ENCODE data around the gene CDK5RAP2.
A peak's percentile ranks its signal among the peaks of the same experiment; 100 is the strongest.

The CDK5RAP2 gene

DNA sequence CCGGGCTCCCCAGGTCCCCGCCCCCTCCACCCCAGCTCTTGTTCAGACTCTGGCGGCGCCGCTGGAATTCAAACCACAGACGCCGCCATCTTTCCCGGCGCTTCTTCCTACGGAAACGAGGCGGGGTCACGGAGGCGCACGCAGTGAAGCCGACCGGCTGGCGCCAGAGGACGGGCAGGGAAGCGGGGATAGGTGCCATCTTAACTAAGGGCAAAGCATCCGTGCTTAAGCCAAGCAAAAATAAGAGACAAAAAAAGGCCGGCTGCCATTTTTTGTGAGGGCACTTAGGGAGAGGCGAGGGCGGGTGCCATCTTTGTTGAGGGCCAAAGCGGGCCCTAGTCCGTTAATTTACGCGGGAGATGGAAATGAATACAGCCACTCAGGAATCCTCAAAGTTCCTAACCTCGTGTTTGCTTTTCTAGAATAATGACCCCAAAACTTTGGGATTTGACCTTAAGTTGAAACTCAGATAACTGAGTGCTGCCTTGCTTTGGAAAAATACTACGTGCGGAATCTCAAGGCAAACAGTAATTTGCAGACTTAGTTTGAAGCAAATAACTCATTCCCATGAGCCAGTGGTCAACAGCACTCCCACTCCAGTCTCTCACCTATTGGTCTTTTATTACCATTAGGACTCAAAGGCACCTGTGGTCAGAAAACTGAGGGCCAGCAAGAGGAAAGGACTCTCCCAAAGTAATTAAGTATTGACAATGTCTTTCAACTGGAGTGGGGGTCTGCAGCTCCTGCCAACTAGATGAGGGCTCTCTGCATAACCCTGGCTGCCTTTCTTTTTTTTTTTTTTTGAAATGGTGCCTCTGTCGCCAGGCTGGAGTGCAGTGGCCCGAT lies at the start of gene CDK5RAP2:
TSS of gene CDK5RAP2 (minus strand) at position 117 of the 846 bp plus-strand sequence. CDS start 189 bp downstream, outside the sequence.
- peak; percentile 37 to 98 (median 92) for DNase-seq

DNA sequence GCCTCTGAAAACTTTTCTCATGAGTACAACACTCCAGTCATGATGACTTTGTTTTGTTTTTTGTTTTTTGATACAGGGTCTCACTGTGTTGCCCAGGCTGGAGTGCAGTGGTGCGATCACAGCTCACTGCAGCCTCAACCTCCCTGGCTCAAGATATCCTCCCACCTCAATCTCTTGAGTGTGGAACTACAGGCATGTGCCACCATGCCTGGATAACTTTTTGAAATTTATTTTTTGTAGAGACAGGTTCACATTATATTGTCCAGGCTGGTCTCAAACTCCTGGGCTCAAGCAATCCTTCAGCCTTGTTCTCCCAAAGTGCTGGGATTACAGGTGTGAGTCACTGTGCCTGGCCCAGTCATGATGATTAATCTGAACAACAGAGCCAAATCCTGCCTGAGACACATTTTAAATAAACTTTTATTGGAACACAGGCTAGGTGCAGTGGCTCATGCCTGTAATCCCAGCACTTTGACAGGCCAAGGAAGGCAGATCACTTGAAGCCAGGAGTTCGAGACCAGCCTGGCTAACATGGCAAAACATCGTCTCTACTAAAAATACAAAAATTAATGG lies 49.0 kb upstream of the CDK5RAP2 start:
- peak in 1 of 56 donors; percentile 8 for DNase-seq

DNA sequence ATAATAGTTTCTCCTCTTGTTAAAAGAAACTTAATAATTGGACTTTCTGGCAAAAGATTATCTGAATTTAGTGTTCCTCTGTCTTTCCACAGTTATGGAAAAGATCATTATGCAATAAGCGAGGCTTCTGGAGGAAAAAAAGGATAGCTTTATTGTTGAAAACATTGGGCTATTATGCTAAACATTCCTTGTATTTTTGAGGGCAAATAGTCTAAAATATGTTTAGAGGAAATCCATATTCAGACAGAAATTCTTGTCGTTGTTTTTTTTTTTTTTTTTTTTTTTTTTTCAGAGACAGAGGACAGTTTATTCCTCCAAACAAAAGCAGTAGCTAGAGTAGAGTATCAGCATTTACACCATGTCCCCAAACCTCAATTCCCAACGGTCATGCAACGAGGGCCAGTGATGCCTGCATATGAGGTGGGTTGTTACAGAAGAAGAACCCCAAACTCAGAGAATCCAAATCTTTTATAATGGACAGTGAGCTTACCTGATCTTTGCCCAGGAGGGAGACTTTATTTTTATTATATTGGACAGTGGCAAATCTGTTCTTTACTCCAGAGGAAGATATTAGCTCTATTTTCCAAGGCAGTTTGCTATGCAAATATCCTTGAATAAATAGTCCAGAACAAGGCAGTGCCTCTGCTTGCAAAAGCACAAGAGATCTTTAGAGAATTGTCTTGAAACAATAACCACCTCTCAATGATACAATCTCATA lies 48.4 kb upstream of the CDK5RAP2 start:
- DNase-seq = peak in 2 of 56 donors; percentile 22 to 29

DNA sequence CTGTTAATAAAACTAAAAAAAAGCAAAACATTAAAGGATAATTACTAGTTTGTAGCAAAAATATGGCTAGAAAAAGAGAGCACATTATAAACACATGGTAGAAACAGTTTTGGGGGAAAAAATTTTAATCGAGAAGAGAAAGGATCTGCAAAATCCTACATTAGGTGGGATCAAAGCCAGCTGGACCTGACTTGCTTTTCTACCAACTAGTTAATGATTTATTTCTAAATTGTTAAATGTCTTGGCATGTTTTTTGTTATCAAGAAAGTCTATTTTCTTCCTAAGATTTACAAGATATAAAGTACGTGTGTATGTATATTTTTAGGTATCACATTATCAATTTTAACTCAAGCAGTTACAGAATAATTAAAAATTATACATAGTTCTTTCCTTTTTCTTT lies 47.1 kb upstream of the CDK5RAP2 start:
- DNase-seq = no peak

DNA sequence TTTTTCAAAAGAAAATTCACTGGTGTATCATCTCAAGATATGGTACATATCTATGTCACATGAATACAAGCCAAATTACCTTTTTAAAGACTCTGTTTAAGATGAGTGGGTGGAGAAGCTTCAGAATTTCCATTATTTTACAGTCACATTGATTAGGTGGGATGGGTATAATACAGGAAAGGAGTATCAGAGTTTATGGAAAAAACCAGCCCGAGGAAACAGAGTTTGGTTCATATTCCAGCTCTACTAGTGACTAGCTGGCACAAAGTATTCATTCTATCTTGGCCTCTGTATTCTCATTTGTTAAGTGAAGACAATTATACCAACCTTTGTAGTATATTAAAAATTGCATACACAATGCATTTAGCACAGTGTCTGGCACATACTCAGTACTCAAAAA lies 46.5 kb upstream of the CDK5RAP2 start:
- DNase-seq = no peak

DNA sequence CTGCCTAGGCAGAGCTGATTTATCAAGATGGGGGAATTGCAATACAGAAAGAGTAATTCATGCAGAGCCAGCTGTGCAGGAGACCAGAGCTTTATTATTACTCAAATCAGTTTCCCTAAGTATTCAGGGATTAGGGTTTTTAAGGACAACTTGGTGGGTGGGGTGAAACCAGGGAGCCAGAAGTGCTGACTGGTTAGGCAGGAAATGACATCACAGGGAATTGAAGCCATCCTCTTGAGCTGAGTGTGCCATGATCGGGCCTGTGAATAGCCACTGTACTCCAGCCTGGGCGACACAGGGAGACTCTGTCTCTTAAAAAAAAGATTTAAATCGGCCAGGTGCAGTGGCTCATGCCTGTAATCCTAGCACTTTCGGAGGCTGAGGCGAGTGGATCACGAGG lies 45.3 kb upstream of the CDK5RAP2 start:
- DNase-seq = peak in 8 of 56 donors; percentile 6 to 38 (median 12)

DNA sequence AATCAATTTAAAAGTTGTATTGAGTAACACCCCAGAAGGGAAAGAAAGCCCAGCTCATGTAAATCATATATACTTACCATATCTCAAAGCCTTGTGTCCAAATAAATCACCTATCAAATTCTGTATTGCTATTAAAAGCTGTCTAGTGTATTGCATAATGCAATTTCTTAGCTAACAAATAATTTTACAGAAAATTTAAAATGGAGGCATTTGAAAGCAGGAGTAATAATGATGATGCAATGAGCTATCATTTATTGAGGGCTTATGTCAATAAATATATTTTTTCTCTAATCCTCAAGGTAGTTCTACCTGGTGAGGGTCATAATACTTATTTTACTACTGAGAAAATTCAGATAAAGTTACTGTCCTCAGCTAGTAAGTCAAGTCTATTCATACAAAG lies 42.8 kb upstream of the CDK5RAP2 start:
- DNase-seq = no peak

DNA sequence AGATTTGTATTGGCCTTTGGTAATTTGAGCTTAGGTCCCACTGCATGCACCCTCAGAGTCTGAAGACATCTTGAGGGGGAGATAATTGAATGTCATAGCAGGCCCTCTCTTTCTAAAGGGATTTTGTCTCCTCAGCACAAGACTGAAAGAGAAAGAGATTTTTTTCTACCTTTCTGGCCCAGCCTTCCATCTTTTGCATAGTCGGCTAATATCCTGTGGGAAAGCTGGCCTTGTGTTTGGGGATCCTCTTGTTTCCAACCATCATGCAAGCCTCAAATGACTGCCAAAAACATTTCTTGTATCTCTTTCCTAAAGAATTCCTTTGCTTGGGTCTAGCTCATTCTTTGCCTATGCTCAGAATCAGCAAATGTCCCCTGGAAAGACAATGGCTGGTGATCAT lies 42.0 kb upstream of the CDK5RAP2 start:
- no peak for DNase-seq

DNA sequence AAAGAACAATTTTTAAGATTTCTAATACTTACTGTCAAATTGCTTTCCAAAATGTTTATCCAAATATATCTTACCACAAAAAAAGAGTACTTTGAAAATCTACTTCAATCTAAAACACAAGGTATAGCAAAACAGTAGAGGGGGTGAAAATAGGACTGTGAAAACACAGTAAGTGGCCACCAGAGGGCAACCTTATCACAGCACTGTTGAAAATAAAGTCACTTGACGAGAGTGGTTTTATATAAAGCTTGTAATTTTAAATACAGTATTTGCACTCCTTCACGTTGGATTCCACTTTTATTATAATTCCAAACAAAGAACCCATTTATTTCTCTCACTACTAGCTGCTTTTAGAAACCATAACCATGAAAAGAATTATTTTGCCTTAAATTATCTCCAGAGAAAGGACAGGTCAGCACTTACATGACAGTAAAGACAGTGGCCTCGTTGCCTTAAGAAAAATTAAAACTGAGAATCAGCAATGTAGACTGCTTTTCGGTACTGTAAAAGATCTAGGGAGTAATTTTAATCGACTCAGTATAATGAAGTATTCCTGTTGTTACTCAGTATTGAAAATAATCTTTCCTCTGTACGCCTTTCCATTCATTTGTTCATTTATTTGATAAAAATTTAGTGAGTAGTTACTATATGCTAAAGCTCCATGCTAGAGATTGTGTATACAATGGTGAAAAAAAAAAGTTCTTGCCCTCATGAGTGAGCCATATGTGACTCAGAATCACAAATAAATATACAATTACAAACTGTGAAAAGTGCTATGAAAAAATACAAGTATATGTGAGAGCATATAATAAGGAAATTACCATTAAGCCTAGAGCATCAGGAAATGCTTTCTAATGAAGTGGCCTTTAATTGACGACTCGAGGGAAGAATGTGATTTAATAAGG lies 40.0 kb upstream of the CDK5RAP2 start:
- DNase-seq = peak in 36 of 56 donors; percentile 2 to 81 (median 33)

DNA sequence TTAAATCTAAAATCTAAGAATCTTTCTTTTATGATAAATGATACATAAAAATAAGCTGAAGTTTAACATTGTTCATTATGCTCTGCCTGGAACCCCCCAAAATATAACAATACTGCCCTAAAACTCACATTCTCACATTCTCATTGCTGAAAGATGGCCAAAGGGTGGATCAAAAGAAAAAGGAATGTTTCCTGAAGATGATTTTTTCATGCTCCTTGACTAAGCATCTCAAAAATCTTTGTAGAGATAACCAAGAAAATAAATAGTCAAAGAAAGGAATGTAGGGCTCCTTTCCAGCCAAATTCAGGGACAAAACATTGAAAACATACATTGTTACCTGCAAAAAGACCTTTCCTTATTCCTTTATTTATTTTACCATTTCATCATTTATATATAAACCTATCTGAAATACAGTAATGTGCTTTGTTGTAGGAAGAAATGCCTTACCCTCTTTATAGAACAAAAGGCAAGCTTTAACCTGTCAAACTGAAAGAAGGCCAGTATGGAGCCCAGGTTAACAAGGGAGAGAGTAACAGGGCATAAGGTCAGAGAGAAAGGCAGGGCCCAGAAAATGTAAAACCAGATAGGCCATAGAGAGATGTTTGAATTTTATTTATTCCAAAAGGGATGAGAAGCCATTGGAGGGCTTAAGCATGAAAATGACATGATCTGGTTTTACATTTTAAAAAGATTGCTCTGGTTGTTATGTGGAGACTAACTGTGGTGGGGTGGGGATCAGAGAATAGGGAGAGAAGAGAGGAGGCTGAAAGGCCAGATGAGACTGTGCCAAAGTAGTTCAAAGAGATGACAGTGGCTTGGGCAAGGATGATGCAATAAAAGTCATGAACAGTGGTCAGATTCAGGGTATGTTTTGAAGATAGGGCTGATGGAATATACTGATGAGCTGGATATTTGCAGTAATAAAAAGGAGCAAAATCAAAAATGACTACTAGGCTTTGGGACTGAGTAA lies 37.3 kb upstream of the CDK5RAP2 start:
- DNase-seq = peak in 1 of 56 donors; percentile 21

DNA sequence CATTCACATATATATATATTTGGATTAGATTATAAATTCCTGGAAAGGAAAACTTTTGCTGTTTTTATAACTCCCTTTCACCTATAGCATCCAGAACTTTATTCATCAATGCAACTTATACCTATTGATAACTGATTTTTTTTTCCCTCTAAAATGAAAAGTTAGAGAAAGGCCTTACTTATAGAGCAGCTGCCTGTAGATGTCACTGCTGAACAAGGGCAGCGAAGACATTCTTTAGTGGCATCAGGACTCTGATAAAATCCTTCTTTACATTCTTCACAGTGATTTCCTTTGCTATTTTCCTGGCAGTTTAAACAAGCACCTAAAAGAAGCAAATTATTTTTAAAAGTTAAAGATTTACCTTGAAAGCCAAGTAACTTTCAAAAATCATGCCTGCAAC lies 32.3 kb upstream of the CDK5RAP2 start:
- peak in 3 of 56 donors; percentile 9 to 17 (median 14) for DNase-seq

DNA sequence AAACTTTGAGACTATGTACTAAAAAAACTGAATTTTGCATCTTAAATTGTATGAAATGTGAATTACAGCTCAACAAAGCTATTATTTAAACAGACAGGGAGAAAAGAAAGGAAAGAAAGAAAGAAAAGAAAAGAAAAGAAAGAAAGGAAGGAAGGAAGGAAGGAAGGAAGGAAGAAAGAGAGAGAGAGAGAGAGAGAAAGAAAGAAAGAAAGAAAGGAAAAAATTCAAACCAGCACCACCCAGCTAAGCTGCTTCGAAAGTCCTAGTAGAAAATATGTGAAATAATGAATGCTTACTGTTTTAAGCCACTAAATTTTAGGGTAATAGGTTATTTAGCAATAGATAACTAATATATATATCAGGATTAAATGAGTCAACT lies 31.7 kb upstream of the CDK5RAP2 start:
- DNase-seq = no peak

DNA sequence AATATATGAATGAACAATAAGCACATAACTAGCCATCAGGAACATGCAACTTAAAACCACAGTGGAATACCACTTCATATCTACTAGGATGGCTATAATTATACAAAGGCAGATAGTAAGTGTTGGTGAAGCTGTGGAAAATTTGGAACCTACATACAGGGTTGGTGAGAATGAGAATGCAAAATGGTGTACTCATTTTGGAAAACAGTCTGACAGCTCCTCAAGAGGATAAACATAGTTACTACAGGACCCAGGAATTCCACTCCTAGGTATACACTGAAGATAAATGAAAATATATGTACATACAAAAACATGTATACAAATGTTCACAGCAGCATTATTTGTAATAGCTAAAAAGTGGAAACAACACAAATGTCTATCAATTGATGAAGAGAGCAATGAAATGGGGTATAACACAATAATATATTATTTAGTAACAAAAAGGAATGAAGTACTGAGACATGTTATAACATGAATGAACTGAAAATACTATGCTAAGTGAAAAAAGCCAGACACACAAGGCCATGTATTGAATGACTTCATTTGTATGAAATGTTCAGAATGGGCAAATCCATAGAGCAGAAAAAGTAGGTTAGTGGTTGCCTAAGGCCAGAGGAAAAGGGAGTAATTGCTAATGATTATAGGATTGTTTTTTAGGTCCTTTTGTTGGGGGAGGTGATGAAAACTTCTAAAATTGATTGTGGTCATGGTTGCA lies 31.2 kb upstream of the CDK5RAP2 start:
- DNase-seq = no peak

DNA sequence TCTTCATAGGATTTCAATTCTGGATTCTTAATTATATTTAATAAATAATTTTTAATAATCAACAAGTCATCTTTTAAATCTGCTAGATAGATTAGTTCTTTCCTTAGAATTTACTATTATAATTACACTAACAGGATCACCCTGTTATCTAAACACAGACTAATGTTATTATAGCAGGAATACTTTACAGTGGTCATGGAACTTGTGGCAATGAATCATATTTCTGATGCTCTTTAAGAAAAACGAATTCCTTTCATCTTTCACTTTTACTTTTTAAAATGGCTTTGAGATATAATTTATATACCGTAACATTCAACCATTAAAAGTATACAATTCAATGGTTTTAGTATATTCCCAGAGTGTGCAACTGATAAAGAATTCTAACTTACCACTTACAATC lies 29.7 kb upstream of the CDK5RAP2 start:
- DNase-seq = no peak

DNA sequence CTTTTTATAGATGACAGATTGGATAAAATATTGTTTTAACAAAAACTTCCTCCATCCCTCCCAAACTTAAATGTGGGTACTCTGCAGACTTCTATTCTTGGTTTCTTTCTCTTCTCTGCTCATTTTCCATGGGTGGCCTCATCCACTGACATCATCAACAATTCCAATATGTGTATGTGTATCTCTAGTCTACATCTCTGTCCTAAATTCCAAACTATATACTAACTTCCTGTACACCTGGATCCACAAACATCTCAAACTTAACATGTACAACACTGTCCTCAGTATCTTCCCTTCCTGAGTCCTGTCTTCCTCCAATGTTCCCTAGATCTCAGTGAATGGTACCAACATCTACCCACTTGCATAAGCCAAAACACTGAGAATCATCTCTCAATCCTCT lies 28.5 kb upstream of the CDK5RAP2 start:
- DNase-seq = no peak

DNA sequence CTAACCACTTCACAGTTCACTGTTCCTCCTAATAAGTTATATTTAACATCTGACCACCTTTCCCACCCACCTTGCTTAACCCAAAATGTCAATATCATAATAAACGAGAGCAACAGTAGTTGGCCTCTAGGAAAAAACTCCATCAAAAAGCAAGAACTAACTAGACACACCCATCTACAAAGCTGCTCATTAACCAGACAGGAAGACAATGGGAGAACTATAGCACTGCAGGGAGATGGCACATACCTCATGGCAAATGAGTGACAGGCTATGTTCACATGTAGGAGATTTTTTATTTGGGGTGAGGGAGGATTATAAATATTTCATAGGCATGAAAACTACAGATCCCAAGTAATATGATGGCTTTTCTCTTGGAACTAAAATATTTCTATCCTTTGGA lies 23.6 kb upstream of the CDK5RAP2 start:
- DNase-seq = no peak

DNA sequence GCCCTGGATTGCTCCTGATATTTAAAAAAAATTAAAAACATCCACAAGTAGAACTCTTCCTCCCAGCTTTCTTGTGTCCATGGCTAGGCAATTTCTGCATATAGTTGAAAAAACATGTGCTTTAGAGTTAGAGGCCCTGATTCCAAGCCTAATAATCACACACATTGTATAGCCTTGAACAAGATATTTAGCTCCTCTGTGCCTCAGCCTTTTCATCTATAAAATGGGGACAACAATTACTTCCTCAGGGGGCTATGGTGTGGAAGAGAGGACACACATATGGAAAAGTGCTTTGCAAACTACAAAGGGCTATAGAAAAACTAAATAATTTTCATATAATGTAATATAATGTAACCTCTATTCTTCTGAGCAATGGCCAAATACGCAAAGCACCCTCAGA lies 23.0 kb upstream of the CDK5RAP2 start:
- DNase-seq = no peak

DNA sequence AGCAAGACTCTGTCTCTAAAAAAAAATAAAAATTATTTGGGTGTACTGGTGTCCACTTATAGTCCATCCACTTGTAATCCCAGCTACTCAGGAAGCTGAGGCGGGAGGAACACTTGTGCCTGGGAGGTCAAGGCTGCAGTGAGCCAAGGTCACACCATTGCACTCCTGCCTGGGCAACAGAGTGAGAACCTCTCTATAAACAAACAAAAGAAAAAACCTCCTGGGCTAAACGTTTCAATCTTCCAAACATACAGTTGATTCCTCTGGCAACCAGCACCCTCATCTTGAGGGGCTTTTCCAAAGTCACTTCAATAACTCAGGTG lies 13.9 kb upstream of the CDK5RAP2 start:
- DNase-seq = no peak

DNA sequence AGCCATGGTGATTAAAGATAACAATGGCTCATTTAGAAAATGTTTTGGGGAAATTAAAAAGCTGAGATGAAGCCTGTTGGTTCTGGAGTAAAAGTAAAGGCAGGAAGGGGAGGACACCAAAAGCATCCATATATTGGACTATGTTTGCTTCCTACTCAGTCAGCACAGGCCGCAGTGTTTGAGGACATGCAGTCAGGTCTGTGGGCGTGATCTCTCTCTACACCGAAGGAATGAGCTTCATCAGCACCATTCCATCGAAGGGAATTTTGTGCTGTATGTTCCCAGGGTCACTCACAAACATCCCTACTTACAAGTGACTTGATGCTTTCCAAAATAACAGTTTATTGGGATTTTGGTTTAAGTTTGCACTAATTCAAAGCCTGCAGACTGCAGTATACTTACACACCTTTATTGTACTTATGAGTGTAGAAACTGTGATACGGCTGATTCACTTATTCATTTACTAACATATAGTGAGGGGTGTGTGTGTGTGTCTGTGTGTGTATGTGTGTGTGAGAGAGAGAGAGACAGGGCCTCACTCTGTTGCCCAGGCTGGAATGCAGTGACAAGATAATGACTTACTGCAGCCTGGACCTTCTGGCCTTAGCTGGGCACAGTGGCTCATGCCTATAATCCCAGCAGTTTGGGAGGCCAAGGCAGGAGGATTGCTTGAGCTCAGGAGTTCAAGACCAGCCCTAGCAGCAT lies 13.4 kb upstream of the CDK5RAP2 start:
- no peak for DNase-seq
